HG03571 (cell line): ENCODE results near the gene OSTC.

Source experiments
- ATAC-seq: cut with Tn5 transposase; IDR thresholded peaks from one replicate; pipeline ENCODE4 v1.9.1; 2021; ENCODE audit not compliant: unreplicated experiment

OSTC gene

GRCh38 chr4:108650212-108651013 is at the start of gene OSTC:
Gene OSTC, plus strand, starts transcription at chr4:108650599. Its CDS starts 57 bp downstream, at chr4:108650656.
- ATAC-seq, result peak; percentile 94

GRCh38 chr4:108601106-108601505 is 49.3 kb upstream of the OSTC start:
- ATAC-seq, result no peak

GRCh38 chr4:108601532-108601931 is 48.9 kb upstream of the OSTC start:
- no peak for ATAC-seq

- no peak for ATAC-seq
These were observed 48.2 kb upstream of the OSTC start for GRCh38 chr4:108602163-108602562.

- no peak for ATAC-seq
These were observed 43.2 kb upstream of the OSTC start for GRCh38 chr4:108607079-108607815.

GRCh38 chr4:108611365-108611764 is 39.0 kb upstream of the OSTC start:
- no peak for ATAC-seq

GRCh38 chr4:108612365-108612764 is 38.0 kb upstream of the OSTC start:
- no peak for ATAC-seq

- peak; percentile 6 for ATAC-seq
These were observed 30.9 kb upstream of the OSTC start for GRCh38 chr4:108619372-108620100.

GRCh38 chr4:108620101-108620932 is 30.1 kb upstream of the OSTC start, which contains the start of gene RPL34:
Gene RPL34, plus strand, starts transcription at chr4:108620576. Its CDS starts 1,384 bp downstream, at chr4:108621960.
- ATAC-seq, result peak; percentile 100

GRCh38 chr4:108620933-108621905 is 29.2 kb upstream of the OSTC start:
- ATAC-seq, result peak; percentile 2

GRCh38 chr4:108622022-108622421 is 28.4 kb upstream of the OSTC start:
- ATAC-seq, result no peak

- no peak for ATAC-seq
These were observed 27.6 kb upstream of the OSTC start for GRCh38 chr4:108622828-108623227.

- ATAC-seq, result no peak
These were observed 25.9 kb upstream of the OSTC start for GRCh38 chr4:108624263-108625056.

GRCh38 chr4:108626056-108626455 is 24.3 kb upstream of the OSTC start:
- ATAC-seq, result no peak

GRCh38 chr4:108628411-108628810 is 22.0 kb upstream of the OSTC start:
- ATAC-seq, result no peak

GRCh38 chr4:108635070-108635655 is 15.2 kb upstream of the OSTC start:
- ATAC-seq, result no peak

- ATAC-seq, result no peak
These were observed 14.2 kb upstream of the OSTC start for GRCh38 chr4:108636246-108636645.

- no peak for ATAC-seq
These were observed 12.5 kb upstream of the OSTC start for GRCh38 chr4:108637856-108638255.
